Measurements from ENCODE around the gene SNW1.
"Not testable (repeated sequence)": the region's sequence is repeated elsewhere in the genome, so short reads cannot be mapped to it uniquely, and the experiment has no call there.

SNW1 gene

DNA sequence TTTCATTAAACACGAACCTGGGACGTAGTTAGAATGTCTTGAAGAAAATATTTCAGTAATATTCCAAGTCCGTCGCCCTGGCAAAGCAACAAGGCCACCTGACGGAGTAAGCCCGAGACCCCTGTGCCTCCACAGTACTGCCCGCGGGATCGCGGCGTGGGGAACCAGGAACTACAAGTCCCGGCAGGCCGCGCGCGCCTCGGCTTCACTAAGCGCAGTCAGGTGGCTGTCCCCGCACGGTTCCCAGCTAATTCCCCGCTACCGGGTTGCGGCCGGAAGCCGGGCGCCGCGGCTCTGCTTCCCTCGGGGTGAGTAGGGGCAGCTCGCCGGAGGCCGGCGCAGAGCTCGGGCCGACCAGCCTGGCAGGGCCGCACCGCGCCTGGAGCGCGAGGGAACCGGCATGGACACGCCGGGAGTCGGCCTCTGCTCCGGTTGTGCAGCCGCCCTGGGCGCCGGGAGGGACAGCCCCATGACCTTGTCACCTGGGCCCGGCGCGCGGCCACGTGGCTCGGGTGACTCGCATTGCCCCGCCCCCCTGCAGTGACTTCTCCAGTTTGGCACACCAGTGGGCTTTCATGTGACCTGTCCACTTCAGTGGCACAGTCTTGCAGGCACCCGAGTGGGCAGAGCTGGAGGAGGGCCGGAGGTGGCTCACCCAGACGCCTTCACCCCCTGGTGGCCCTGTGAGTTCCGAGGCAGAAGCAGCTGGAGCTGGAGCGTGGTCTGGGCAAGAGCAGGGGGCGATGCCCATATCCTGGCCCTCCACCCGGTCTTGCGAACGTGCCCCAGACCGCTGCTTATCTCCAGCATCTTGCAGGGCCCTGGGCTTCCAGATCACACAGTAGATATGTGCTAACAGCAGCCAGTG is 39.1 kb upstream of the SNW1 start, which contains the start of gene ADCK1:
ADCK1 (plus strand) TSS at position 247 of the 868 bp plus-strand sequence. CDS start 18,870 bp downstream, outside the sequence.
- TF ChIP-seq, protein P1, sequence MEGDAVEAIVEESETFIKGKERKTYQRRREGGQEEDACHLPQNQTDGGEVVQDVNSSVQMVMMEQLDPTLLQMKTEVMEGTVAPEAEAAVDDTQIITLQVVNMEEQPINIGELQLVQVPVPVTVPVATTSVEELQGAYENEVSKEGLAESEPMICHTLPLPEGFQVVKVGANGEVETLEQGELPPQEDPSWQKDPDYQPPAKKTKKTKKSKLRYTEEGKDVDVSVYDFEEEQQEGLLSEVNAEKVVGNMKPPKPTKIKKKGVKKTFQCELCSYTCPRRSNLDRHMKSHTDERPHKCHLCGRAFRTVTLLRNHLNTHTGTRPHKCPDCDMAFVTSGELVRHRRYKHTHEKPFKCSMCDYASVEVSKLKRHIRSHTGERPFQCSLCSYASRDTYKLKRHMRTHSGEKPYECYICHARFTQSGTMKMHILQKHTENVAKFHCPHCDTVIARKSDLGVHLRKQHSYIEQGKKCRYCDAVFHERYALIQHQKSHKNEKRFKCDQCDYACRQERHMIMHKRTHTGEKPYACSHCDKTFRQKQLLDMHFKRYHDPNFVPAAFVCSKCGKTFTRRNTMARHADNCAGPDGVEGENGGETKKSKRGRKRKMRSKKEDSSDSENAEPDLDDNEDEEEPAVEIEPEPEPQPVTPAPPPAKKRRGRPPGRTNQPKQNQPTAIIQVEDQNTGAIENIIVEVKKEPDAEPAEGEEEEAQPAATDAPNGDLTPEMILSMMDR (conservative IDR thresholded peaks at IDR 0.05; ENCODE audit: control insufficient read depth, insufficient read depth, low read depth, low read length) = peak; percentile 37
- peak within 1 kb of the TSS; percentile 66 for H3K4me3 ChIP-seq (ENCODE audit: control insufficient read depth, low read depth, low read length)
- peak; percentile 69 for DNase-seq (ENCODE audit: low read depth)

DNA sequence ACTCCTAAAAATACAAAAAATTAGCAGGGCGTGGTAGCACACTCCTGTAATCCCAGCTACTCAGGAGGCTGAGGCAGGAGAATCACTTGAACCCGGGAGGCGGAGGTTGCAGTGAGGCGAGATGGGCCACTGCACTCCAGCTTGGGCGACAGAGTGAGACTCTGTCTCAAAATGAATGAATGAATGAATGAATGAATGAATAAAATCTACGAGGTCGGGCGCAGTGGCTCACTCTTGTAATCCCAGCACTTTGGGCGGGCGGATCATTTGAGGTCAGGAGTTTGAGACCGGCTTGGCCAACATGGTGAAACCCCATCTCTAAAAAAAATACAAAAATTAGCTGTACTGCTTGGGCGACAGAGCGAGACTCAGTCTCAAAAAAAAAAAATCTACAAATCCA is 38.5 kb upstream of the SNW1 start:
- peak overlapping the region; percentile 66 for H3K4me3 ChIP-seq (ENCODE audit: control insufficient read depth, low read depth, low read length)
- DNase-seq (ENCODE audit: low read depth) = not testable (repeated sequence)

DNA sequence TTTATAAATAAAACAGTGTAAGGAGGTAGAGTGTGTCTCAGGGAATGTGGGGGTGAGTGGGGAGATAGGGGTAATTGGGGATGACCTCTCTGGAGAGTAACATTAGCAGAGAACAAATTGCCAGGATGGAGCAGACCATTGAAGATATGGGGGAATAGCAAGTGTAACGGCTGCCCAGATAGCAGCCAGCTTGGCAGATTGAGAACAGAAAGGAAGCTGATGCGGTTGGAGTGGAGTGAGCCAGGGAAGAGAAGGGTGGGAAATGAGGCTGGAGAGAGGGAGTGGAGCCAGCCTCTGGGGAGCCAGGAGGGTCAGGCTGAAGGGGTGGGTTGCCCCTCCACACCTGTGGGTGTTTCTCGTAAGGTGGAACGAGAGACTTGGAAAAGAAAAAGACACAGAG is 33.4 kb upstream of the SNW1 start:
- TF ChIP-seq, protein P1 (conservative IDR thresholded peaks at IDR 0.05; ENCODE audit: control insufficient read depth, insufficient read depth, low read depth, low read length) = no peak
- no peak for DNase-seq (ENCODE audit: low read depth)
- H3K4me3 ChIP-seq (ENCODE audit: control insufficient read depth, low read depth, low read length) = no peak overlapping the region

DNA sequence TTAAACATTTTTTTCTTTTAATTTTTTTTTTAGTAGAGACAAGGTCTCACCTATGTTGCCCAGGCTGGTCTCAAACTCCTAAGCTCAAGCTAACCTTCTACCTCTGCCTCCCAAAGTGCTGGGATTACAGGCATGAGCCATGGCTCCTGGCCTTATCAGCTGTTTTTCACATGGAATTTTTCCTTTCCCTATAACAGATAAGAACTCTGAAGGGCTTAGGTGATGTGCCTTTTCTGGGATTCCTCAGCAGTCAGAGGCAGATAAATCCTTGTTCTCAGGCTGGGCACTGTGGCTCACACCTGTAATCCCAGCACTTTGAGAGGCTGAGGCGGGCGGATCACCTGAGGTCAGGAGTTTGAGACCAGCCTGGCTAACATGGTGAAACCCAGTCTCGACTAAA is 32.3 kb upstream of the SNW1 start:
- DNase-seq (ENCODE audit: low read depth) = not testable (repeated sequence)

DNA sequence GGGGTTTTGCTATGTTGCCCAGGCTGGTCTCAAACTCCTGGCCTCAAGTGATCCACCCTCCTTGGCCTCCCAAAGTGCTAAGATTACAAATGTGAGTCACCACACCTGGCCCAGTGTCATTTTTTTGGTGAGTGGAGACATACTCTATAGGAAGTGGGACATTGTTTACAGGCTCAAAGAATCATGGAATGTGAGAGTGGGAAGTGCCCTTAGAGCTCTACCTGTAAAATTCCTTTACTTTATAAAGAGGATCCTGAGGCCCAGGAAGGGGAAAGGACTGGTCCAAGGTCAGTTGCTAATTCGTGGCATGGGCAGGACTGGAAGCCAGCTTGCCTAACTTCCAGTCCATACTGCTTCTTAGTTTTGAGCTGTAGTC is 30.3 kb upstream of the SNW1 start:
- no peak overlapping the region for H3K4me3 ChIP-seq (ENCODE audit: control insufficient read depth, low read depth, low read length)
- TF ChIP-seq, protein P1 (conservative IDR thresholded peaks at IDR 0.05; ENCODE audit: control insufficient read depth, insufficient read depth, low read depth, low read length) = no peak
- no peak for DNase-seq (ENCODE audit: low read depth)

More for the DNA sequence above, 32.3 kb upstream of the SNW1 start:
- H3K4me3 ChIP-seq (ENCODE audit: control insufficient read depth, low read depth, low read length) = not testable (repeated sequence)

DNA sequence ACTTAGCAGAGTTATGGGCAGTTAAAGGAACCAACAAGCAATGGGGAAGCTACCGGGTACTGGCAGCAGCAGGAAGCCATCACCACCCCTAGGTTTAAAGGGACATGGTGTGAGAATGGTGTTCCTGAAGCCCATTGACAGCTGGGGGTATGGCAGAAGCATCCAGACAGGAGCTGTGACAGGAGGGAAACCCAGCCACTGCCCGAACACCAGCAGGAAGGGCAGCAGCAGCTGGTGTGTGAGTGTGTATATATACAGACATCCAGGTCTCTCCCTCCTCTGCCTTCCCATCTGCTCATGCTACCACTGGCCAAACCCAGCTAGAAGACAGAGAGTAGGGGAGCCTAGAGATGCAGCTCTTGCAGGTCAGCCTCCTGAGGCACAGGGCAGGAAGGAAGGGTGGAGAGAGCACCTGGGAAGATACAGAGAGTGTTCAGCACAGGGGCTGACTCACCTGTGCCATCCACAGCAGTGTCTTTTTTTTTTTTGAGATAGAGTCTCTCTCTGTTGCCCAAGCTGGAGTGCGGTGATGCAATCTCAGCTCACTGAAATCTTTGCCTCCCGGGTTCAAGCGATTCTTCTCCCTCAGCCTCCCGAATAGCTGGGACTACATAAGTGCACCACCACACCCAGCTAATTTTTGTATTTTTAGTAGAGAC is 29.7 kb upstream of the SNW1 start:
- TF ChIP-seq, protein P1 (conservative IDR thresholded peaks at IDR 0.05; ENCODE audit: control insufficient read depth, insufficient read depth, low read depth, low read length) = no peak
- DNase-seq (ENCODE audit: low read depth) = no peak
- no peak overlapping the region for H3K4me3 ChIP-seq (ENCODE audit: control insufficient read depth, low read depth, low read length)

DNA sequence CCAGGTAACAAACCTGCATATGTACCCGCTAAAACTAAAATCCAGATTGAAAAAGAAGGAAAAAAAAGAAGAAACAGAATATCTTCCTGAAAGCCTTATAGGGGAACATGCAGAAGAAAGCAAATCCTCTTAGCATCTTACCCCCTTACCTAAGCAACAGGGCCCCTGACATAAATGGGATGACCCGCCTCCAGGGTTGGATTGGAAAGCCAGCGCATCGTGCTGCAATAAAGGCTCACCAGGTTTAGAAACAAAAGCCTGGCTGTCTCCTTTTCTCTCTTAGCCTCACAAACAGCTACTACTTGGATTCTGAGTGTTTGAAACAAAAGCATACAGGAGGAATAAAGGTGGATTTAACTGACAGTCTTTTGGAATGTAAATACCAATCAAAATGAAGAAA is 25.2 kb upstream of the SNW1 start:
- H3K4me3 ChIP-seq (ENCODE audit: control insufficient read depth, low read depth, low read length) = no peak overlapping the region
- TF ChIP-seq, protein P1 (conservative IDR thresholded peaks at IDR 0.05; ENCODE audit: control insufficient read depth, insufficient read depth, low read depth, low read length) = no peak
- no peak for DNase-seq (ENCODE audit: low read depth)

All from fibroblast of mammary gland (primary cell).